ENCODE results near the gene TECPR1. TPM values are rescaled to one million over a fixed set of nuclear protein-coding genes. Genes with fewer than 3 reads are reported as not detected.

TECPR1 gene
- total and polyA plus RNA-seq, 2 of the 8 experiments (the other 6 are each of a cell fraction or from before 2014, with no cell fraction given), result 1.3 to 11.1 TPM

GRCh38 chr7:98281757-98282606 is 29.9 kb upstream of the TECPR1 start:
- H3K27ac ChIP-seq (ENCODE audit: low read depth, low read length), result no peak overlapping the region
- H3K18ac ChIP-seq (ENCODE audit: extremely low read depth, low read length), result peak overlapping the region; percentile 1; the same call in 1 of the 2 replicates
- H3K4me3 ChIP-seq (ENCODE audit: extremely low read depth in 1 of 4, insufficient read depth in 2 of 4, low read depth in 3 of 4, low read length in 4 of 4), result peak overlapping the region; percentile 50 to 89 (median 68)
- peaks cover 28 to 29% of the 10 kb centered on the region in 2 experiments for H4K20me1 ChIP-seq (replicated peaks in 1 of 2; ENCODE audit: control insufficient read depth in 1 of 2, insufficient read depth in 2 of 2, low read length in 2 of 2)
- whole genome bisulfite sequencing, 2 experiments (ENCODE audit: extremely low coverage in 1 of 2, insufficient coverage in 1 of 2, insufficient read length in 1 of 2, insufficient replicate concordance in 2 of 2, low coverage in 1 of 2, low lambda C conversion rate in 2 of 2, missing lambda C conversion rate in 1 of 2), result 11% methylated on average over 31 of the region's 77 CpGs; no CpG with 5 or more reads in 1 of the 2 experiments
- no peak for FAIRE-seq
- H3K23ac ChIP-seq (ENCODE audit: insufficient read length), result no peak overlapping the region
- no peak overlapping the region for H2AFZ ChIP-seq (ENCODE audit: low read length)
- H2BK12ac ChIP-seq (ENCODE audit: low read depth, low read length), result 0 out of 2 replicates have a peak overlapping the region, but pooled peaks have one; percentile 39
- no peak for DNase-seq (ENCODE audit: low read depth in 1 of 2, low spot score in 2 of 2)
- peak overlapping the region; percentile 85 to 93 for H3K4me2 ChIP-seq (ENCODE audit: insufficient read depth in 1 of 2, low read depth in 2 of 2, low read length in 2 of 2)
- H3K36me3 ChIP-seq (ENCODE audit: control insufficient read depth in 2 of 4, insufficient read depth in 4 of 4, low read length in 3 of 4), result no peaks in the 10 kb centered on the region; a peak in 1 of 8 replicates
- no peak overlapping the region for H2BK5ac ChIP-seq (ENCODE audit: low read depth, low read length)
- peaks cover 5% of the 10 kb centered on the region; the same call in 1 of the 2 replicates for H3K23me2 ChIP-seq (ENCODE audit: low read depth, low read length)
- no peak overlapping the region for H4K91ac ChIP-seq (replicated peaks; ENCODE audit: insufficient read length, low read length)
- peaks cover 7 to 41% of the 10 kb centered on the region in 2 experiments for H3K79me2 ChIP-seq (ENCODE audit: control insufficient read depth in 1 of 2, insufficient read depth in 2 of 2, low read length in 2 of 2)
- H3K4ac ChIP-seq (replicated peaks; ENCODE audit: insufficient read length, low read depth, low read length), result peak overlapping the region; percentile 49
- no peaks in the 10 kb centered on the region for H3K27me3 ChIP-seq (replicated peaks in 1 of 4; ENCODE audit: control insufficient read depth in 3 of 4, extremely low read depth in 1 of 4, insufficient read depth in 3 of 4, low read length in 3 of 4)
- H4K5ac ChIP-seq (ENCODE audit: insufficient read length, low read depth, low read length), result no peak overlapping the region
- no peak overlapping the region for H3K14ac ChIP-seq (ENCODE audit: insufficient read length)
- ChIA-PET CTCF (ENCODE audit: partially characterized antibody) (interaction anchor here (1.0 kb wide), 1 partner anchor 13 kb away, joined by 6 read pairs; no protein-coding TSS in a partner anchor), POLR2A (ENCODE audit: partially characterized antibody) (interaction anchor here (1.1 to 2.0 kb wide), 2 partner anchors 9 to 12 kb away, joined by 3 to 7 read pairs; no protein-coding TSS in a partner anchor)
- H4K8ac ChIP-seq (ENCODE audit: extremely low read depth, insufficient read depth, low read length), result peak overlapping the region; percentile 71
- H2BK120ac ChIP-seq (replicated peaks; ENCODE audit: low read depth, low read length), result no peak overlapping the region
- H2BK15ac ChIP-seq (ENCODE audit: low read length), result no peak overlapping the region
- H2BK20ac ChIP-seq (ENCODE audit: low read length), result no peak overlapping the region
- peaks cover 6% of the 10 kb centered on the region for H3K79me1 ChIP-seq (ENCODE audit: low read depth, low read length)
- peak overlapping the region; percentile 29 to 73 (median 52) for H3K9ac ChIP-seq (replicated peaks in 1 of 4; ENCODE audit: extremely low read depth in 1 of 4, low read depth in 3 of 4, low read length in 3 of 4)
- H3K4me1 ChIP-seq (replicated peaks in 1 of 4; ENCODE audit: control insufficient read depth in 3 of 4, insufficient read depth in 4 of 4, low read length in 3 of 4), result peaks cover 7 to 19% (median 12%) of the 10 kb centered on the region in 4 experiments
- no peaks in the 10 kb centered on the region for H3K9me3 ChIP-seq (ENCODE audit: insufficient read depth in 2 of 2, low read depth in 1 of 2, low read length in 1 of 2)
- no peak overlapping the region for H3K56ac ChIP-seq (replicated peaks; ENCODE audit: insufficient read length, low read depth, low read length)
- H2AK5ac ChIP-seq (ENCODE audit: low read depth, low read length), result no peak overlapping the region
- TF ChIP-seq KDM4A (IDR thresholded peaks at IDR 0.05; ENCODE audit: low read depth, low read length, severe bottlenecking) (peak; percentile 35), SIX5 (IDR thresholded peaks at IDR 0.05; ENCODE audit: low read depth, low read length) (no peak), KDM5A (IDR thresholded peaks at IDR 0.05; ENCODE audit: low read length) (no peak), CBX5 (IDR thresholded peaks at IDR 0.05; ENCODE audit: low read depth, low read length) (no peak), NANOG (IDR thresholded peaks at IDR 0.05; ENCODE audit: insufficient read depth, low read depth, low read length, poor library complexity, severe bottlenecking) (no peak), SIN3A (conservative IDR thresholded peaks at IDR 0.05 in 1 of 2, IDR thresholded peaks at IDR 0.05 in 1 of 2; ENCODE audit: low read depth in 1 of 2, low read length in 2 of 2) (0 out of 4 replicates have a peak, but pooled peaks of 1 of the 2 experiments have one; percentile 34), CHD1 (IDR thresholded peaks at IDR 0.05; ENCODE audit: low read depth, low read length) (no peak), GTF2F1 (IDR thresholded peaks at IDR 0.05; ENCODE audit: borderline replicate concordance, low read depth, low read length) (no peak), EGR1 (IDR thresholded peaks at IDR 0.05; ENCODE audit: borderline replicate concordance, low read depth, low read length) (no peak), RBBP5 (IDR thresholded peaks at IDR 0.05; ENCODE audit: borderline replicate concordance, low read depth, low read length) (0 out of 2 replicates have a peak, but pooled peaks have one; percentile 23)
